ENCODE results near the gene DAB2.

The DAB2 gene

DNA sequence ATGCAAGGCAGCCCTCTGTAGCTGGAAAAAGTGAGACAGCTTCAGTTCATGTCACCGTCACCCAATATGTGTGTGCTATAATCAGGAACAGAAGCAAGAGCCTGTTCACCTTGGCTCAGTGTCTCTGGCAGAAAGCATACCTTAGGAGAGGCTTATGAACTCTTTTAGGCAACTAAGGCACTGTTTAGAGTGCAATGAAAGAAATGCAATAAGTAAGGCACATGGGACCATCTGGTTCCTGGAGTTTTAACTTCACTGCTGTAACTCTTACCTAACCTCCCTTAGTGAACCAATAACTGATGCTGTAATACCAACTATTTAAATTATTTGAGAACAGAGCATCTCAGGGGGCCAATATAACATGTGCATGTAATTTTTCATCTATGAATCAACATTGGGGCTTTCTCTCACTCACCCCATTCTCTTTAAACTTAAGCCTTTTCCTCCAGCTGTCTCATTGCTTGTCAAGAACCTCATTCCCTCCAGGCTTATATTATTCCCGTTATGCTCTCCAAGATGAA is 92.9 kb downstream of the DAB2 start:
- TF ChIP-seq, protein P1, sequence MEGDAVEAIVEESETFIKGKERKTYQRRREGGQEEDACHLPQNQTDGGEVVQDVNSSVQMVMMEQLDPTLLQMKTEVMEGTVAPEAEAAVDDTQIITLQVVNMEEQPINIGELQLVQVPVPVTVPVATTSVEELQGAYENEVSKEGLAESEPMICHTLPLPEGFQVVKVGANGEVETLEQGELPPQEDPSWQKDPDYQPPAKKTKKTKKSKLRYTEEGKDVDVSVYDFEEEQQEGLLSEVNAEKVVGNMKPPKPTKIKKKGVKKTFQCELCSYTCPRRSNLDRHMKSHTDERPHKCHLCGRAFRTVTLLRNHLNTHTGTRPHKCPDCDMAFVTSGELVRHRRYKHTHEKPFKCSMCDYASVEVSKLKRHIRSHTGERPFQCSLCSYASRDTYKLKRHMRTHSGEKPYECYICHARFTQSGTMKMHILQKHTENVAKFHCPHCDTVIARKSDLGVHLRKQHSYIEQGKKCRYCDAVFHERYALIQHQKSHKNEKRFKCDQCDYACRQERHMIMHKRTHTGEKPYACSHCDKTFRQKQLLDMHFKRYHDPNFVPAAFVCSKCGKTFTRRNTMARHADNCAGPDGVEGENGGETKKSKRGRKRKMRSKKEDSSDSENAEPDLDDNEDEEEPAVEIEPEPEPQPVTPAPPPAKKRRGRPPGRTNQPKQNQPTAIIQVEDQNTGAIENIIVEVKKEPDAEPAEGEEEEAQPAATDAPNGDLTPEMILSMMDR (IDR thresholded peaks at IDR 0.05; ENCODE audit: low read depth, low read length, missing control alignments), result no peak
- DNase-seq, result no peak
- in situ Hi-C loops (cut with HindIII; ENCODE audit: low pct_ligation_motif_present, low sequenced_read_pairs), result no loop called here
- H3K27me3 ChIP-seq (replicated peaks), result no peaks in the 10 kb centered on the region
- no peak overlapping the region for H3K27ac ChIP-seq
- no peak overlapping the region for H3K4me3 ChIP-seq (ENCODE audit: low read depth, low read length)
- H3K36me3 ChIP-seq (replicated peaks), result no peaks in the 10 kb centered on the region

GRCh38 chr5:39328731-39329130 is 96.0 kb downstream of the DAB2 start:
- Histone ChIP-seq H3K27ac (no peak overlapping the region), H3K27me3 (replicated peaks) (no peaks in the 10 kb centered on the region), H3K36me3 (replicated peaks) (no peaks in the 10 kb centered on the region), H3K4me3 (ENCODE audit: low read depth, low read length) (no peak overlapping the region)
- in situ Hi-C loops (cut with HindIII; ENCODE audit: low pct_ligation_motif_present, low sequenced_read_pairs), result no loop called here
- TF ChIP-seq, protein P1 (IDR thresholded peaks at IDR 0.05; ENCODE audit: low read depth, low read length, missing control alignments), result no peak
- DNase-seq, result no peak

GRCh38 chr5:39323542-39323941 is 101.2 kb downstream of the DAB2 start:
- in situ Hi-C loops (cut with HindIII; ENCODE audit: low pct_ligation_motif_present, low sequenced_read_pairs), result no loop called here
- TF ChIP-seq, protein P1 (IDR thresholded peaks at IDR 0.05; ENCODE audit: low read depth, low read length, missing control alignments), result no peak

More at GRCh38 chr5:39323542-39323941, 101.2 kb downstream of the DAB2 start:
- H3K4me3 ChIP-seq (ENCODE audit: low read depth, low read length), result no peak overlapping the region
- no peak overlapping the region for H3K27ac ChIP-seq
- H3K36me3 ChIP-seq (replicated peaks), result no peaks in the 10 kb centered on the region
- H3K27me3 ChIP-seq (replicated peaks), result no peaks in the 10 kb centered on the region
- no peak for DNase-seq
